Activated CD4-positive, alpha-beta T cell treated with anti-CD3 and anti-CD28 coated beads for 36 hours (primary cell): ENCODE results near the gene PRPS1. TPM values are rescaled to one million over a fixed set of nuclear protein-coding genes. Genes with fewer than 3 reads are reported as not detected.

Experiments
- ATAC-seq: fragments of 200-7000 bp; cut with Tn5 transposase; one replicate; pipeline ENCODE4 v1.10.0; 2021; ENCODE audit warnings: mild to moderate bottlenecking, moderate library complexity
- CTCF ChIA-PET: fragments of 350-600 bp; sonication (Branson Sonifier 250); formaldehyde crosslinking; loops from one replicate; lab custom pipeline; 2021; ENCODE audit warnings: antibody characterized with exemption; lab: Charles Lee
- POLR2A ChIA-PET: fragments of 350-600 bp; sonication (Branson Sonifier 250); formaldehyde crosslinking; loops from one replicate; lab custom pipeline; 2021; ENCODE audit warnings: antibody characterized with exemption, inconsistent platforms; lab: Charles Lee
- DNase-seq: peaks from one replicate; pipeline ENCODE4 v3.0.0-alpha.2; 2020
- H3K27ac Mint-ChIP-seq: one replicate; pipeline ENCODE4 v1.8.0; 2021; ENCODE audit warnings: mixed read lengths
- H3K27me3 Mint-ChIP-seq: one replicate; pipeline ENCODE4 v1.8.0; 2021; ENCODE audit warnings: mixed read lengths
- H3K36me3 Mint-ChIP-seq: one replicate; pipeline ENCODE4 v1.8.0; 2021; ENCODE audit warnings: low read depth, mixed read lengths
- H3K4me1 Mint-ChIP-seq: one replicate; pipeline ENCODE4 v1.8.0; 2021; ENCODE audit warnings: mixed read lengths
- H3K4me3 Mint-ChIP-seq: one replicate; pipeline ENCODE4 v1.8.0; 2021; ENCODE audit warnings: mild to moderate bottlenecking, moderate library complexity, mixed read lengths
- H3K9me3 Mint-ChIP-seq: one replicate; pipeline ENCODE4 v1.8.0; 2021; ENCODE audit warnings: low read depth, mixed read lengths
- intact Hi-C, 2 experiments: fragments of 100-400 bp; cut with DNase I in 1 of 2; cut with micrococcal nuclease in 1 of 2; formaldehyde crosslinking; loops; one replicate each; pipeline versions ENCODE4 v1.14.2 to v1.15.1; 2022 to 2024; cut with DNase I, micrococcal nuclease
- total RNA-seq, 2 experiments: library from RNA; stranded (reverse); gene quantifications; one replicate each; pipeline ENCODE4 v1.2.3, GENCODE V29; 2021

The PRPS1 gene
- total RNA-seq, result 100 to 1,000 TPM; 112 to 141 TPM

- Mint-ChIP-seq H3K27ac (peak within 1 kb of the TSS; percentile 93), H3K9me3 (no peaks in the 10 kb centered on the region), H3K27me3 (no peaks in the 10 kb centered on the region), H3K4me1 (peaks cover 27% of the 10 kb centered on the region), H3K4me3 (peak within 1 kb of the TSS; percentile 89), H3K36me3 (peaks cover 9% of the 10 kb centered on the region)
- ATAC-seq (peak; percentile 99), DNase-seq (peak; percentile 93)
- ChIA-PET CTCF (interaction anchor here (0.5 to 1.7 kb wide), 11 partner anchors 15 to 265 kb away, joined by 3 to 7 read pairs (median 4); partner anchors contain the start of genes NCBP2L and TSC22D3), POLR2A (interaction anchor here (0.6 to 2.2 kb wide), 12 partner anchors 14 to 463 kb away, joined by 3 to 20 read pairs (median 3); partner anchors contain the start of genes ATG4A, NCBP2L, PSMD10 and TSC22D3)
- intact Hi-C loops, result loop anchor here (1.0 to 10.0 kb wide), 8 partner anchors 26 to 631 kb away; partner anchors contain the start of genes DNAAF6 (in 1 of the 2), NUP62CL (in 1 of the 2) and RBM41 (in 1 of the 2)
Observed at GRCh38 chrX:107627838-107628661, at the start of gene PRPS1. Gene PRPS1 (plus strand): TSS chrX:107628510. CDS start chrX:107628629, 119 bp downstream.

- Mint-ChIP-seq H3K36me3 (no peaks in the 10 kb centered on the region), H3K27me3 (no peaks in the 10 kb centered on the region), H3K9me3 (no peaks in the 10 kb centered on the region), H3K4me1 (no peaks in the 10 kb centered on the region), H3K27ac (no peak overlapping the region), H3K4me3 (no peak overlapping the region)
- DNase-seq (no peak), ATAC-seq (no peak)
- POLR2A ChIA-PET, result no interaction called here
- intact Hi-C loops, result no loop called here
- CTCF ChIA-PET, result no interaction called here
Observed at GRCh38 chrX:107579956-107580355, 48.4 kb upstream of the PRPS1 start.

- CTCF ChIA-PET, result no interaction called here
- no peaks in the 10 kb centered on the region for H3K36me3 Mint-ChIP-seq
- no peak overlapping the region for H3K27ac Mint-ChIP-seq
Observed at GRCh38 chrX:107581923-107582322, 46.4 kb upstream of the PRPS1 start.

GRCh38 chrX:107589243-107589642 lies 39.1 kb upstream of the PRPS1 start:
- POLR2A ChIA-PET, result no interaction called here
- no peak for ATAC-seq

More at GRCh38 chrX:107581923-107582322, 46.4 kb upstream of the PRPS1 start:
- Mint-ChIP-seq H3K4me3 (no peak overlapping the region), H3K27me3 (no peaks in the 10 kb centered on the region), H3K9me3 (no peaks in the 10 kb centered on the region), H3K4me1 (no peaks in the 10 kb centered on the region)
- ATAC-seq, result no peak
- POLR2A ChIA-PET, result no interaction called here
- no peak for DNase-seq
- intact Hi-C loops, result no loop called here

GRCh38 chrX:107596651-107597050 lies 31.7 kb upstream of the PRPS1 start:
- Mint-ChIP-seq H3K4me3 (no peak overlapping the region), H3K9me3 (no peaks in the 10 kb centered on the region), H3K36me3 (no peaks in the 10 kb centered on the region), H3K4me1 (no peaks in the 10 kb centered on the region), H3K27me3 (peaks cover 1% of the 10 kb centered on the region), H3K27ac (no peak overlapping the region)
- ChIA-PET CTCF (no interaction called here), POLR2A (no interaction called here)
- no peak for ATAC-seq
- DNase-seq, result no peak
- intact Hi-C loops, result no loop called here

More at GRCh38 chrX:107589243-107589642, 39.1 kb upstream of the PRPS1 start:
- H3K4me1 Mint-ChIP-seq, result no peaks in the 10 kb centered on the region
- CTCF ChIA-PET, result no interaction called here
- H3K27ac Mint-ChIP-seq, result no peak overlapping the region
- H3K4me3 Mint-ChIP-seq, result no peak overlapping the region
- H3K36me3 Mint-ChIP-seq, result no peaks in the 10 kb centered on the region
- no peaks in the 10 kb centered on the region for H3K9me3 Mint-ChIP-seq
- H3K27me3 Mint-ChIP-seq, result peaks cover 3% of the 10 kb centered on the region
- DNase-seq, result no peak
- intact Hi-C loops, result no loop called here

- CTCF ChIA-PET, result no interaction called here
Observed at GRCh38 chrX:107597264-107597663, 31.0 kb upstream of the PRPS1 start.

GRCh38 chrX:107597791-107598190 lies 30.5 kb upstream of the PRPS1 start:
- POLR2A ChIA-PET, result no interaction called here
- ATAC-seq, result no peak
- DNase-seq, result no peak
- Mint-ChIP-seq H3K27me3 (peaks cover 1% of the 10 kb centered on the region), H3K9me3 (no peaks in the 10 kb centered on the region), H3K4me3 (no peak overlapping the region), H3K27ac (no peak overlapping the region), H3K4me1 (no peaks in the 10 kb centered on the region), H3K36me3 (no peaks in the 10 kb centered on the region)
- intact Hi-C loops, result no loop called here
- CTCF ChIA-PET, result no interaction called here

More at GRCh38 chrX:107597264-107597663, 31.0 kb upstream of the PRPS1 start:
- POLR2A ChIA-PET, result no interaction called here
- Mint-ChIP-seq H3K27me3 (peaks cover 1% of the 10 kb centered on the region), H3K9me3 (no peaks in the 10 kb centered on the region), H3K4me3 (no peak overlapping the region), H3K4me1 (no peaks in the 10 kb centered on the region), H3K36me3 (no peaks in the 10 kb centered on the region), H3K27ac (no peak overlapping the region)
- no peak for DNase-seq
- ATAC-seq, result no peak
- intact Hi-C loops, result no loop called here

GRCh38 chrX:107599450-107599861 lies 28.9 kb upstream of the PRPS1 start:
- intact Hi-C loops, result no loop called here

GRCh38 chrX:107600366-107600765 lies 27.9 kb upstream of the PRPS1 start:
- ChIA-PET POLR2A (interaction anchor here (0.6 kb wide), 1 partner anchor 29 kb away, joined by 3 read pairs; no protein-coding TSS in a partner anchor), CTCF (no interaction called here)
- no peak for ATAC-seq
- no peaks in the 10 kb centered on the region for H3K9me3 Mint-ChIP-seq
- no peak for DNase-seq
- H3K27me3 Mint-ChIP-seq, result no peaks in the 10 kb centered on the region
- no peak overlapping the region for H3K27ac Mint-ChIP-seq
- no peaks in the 10 kb centered on the region for H3K36me3 Mint-ChIP-seq
- intact Hi-C loops, result no loop called here
- H3K4me3 Mint-ChIP-seq, result no peak overlapping the region
- H3K4me1 Mint-ChIP-seq, result no peaks in the 10 kb centered on the region

More at GRCh38 chrX:107599450-107599861, 28.9 kb upstream of the PRPS1 start:
- H3K9me3 Mint-ChIP-seq, result no peaks in the 10 kb centered on the region
- DNase-seq (no peak), ATAC-seq (no peak)
- H3K4me3 Mint-ChIP-seq, result no peak overlapping the region
- H3K27ac Mint-ChIP-seq, result no peak overlapping the region
- H3K36me3 Mint-ChIP-seq, result no peaks in the 10 kb centered on the region
- H3K4me1 Mint-ChIP-seq, result no peaks in the 10 kb centered on the region
- POLR2A ChIA-PET, result no interaction called here
- CTCF ChIA-PET, result no interaction called here
- no peaks in the 10 kb centered on the region for H3K27me3 Mint-ChIP-seq

GRCh38 chrX:107601326-107601725 lies 27.0 kb upstream of the PRPS1 start:
- H3K9me3 Mint-ChIP-seq, result no peaks in the 10 kb centered on the region
- intact Hi-C loops, result no loop called here
- H3K27me3 Mint-ChIP-seq, result no peaks in the 10 kb centered on the region
- H3K36me3 Mint-ChIP-seq, result no peaks in the 10 kb centered on the region
- no peak overlapping the region for H3K4me3 Mint-ChIP-seq
- DNase-seq, result no peak
- no peak for ATAC-seq
- H3K4me1 Mint-ChIP-seq, result no peaks in the 10 kb centered on the region
- ChIA-PET CTCF (interaction anchor here (1.2 kb wide), 1 partner anchor 63 kb away, joined by 4 read pairs; no protein-coding TSS in a partner anchor), POLR2A (no interaction called here)
- H3K27ac Mint-ChIP-seq, result no peak overlapping the region

GRCh38 chrX:107601759-107602158 lies 26.6 kb upstream of the PRPS1 start:
- POLR2A ChIA-PET, result no interaction called here
- no peaks in the 10 kb centered on the region for H3K36me3 Mint-ChIP-seq
- H3K27ac Mint-ChIP-seq, result no peak overlapping the region
- ATAC-seq (no peak), DNase-seq (no peak)
- no peaks in the 10 kb centered on the region for H3K27me3 Mint-ChIP-seq
- no peak overlapping the region for H3K4me3 Mint-ChIP-seq
- intact Hi-C loops, result no loop called here
- H3K9me3 Mint-ChIP-seq, result no peaks in the 10 kb centered on the region
- no peaks in the 10 kb centered on the region for H3K4me1 Mint-ChIP-seq
- CTCF ChIA-PET, result interaction anchor here (1.2 kb wide), 1 partner anchor 63 kb away, joined by 4 read pairs; no protein-coding TSS in a partner anchor
